Sigmoid colon (tissue), 7 donors: ENCODE data around the gene NEURL2. TPM values are rescaled to one million over a fixed set of nuclear protein-coding genes. Genes with fewer than 3 reads are reported as not detected.

Source experiments
- DNase-seq: peaks from one replicate; pipeline ENCODE4 v3.0.0-alpha.2; 2019
- H3K27ac ChIP-seq, 4 donors: fragments of 200-600 bp; sonication (generic); one replicate each; pipeline ENCODE4 v1.5.1; 2016 to 2019; ENCODE audit warnings: mild to moderate bottlenecking in 1 of 4
- H3K27me3 ChIP-seq, 3 donors: fragments of 200-600 bp; sonication (generic); one replicate each; pipeline ENCODE4 v1.5.1; 2019; ENCODE audit warnings: mild to moderate bottlenecking in 1 of 3
- H3K36me3 ChIP-seq, 4 donors: fragments of 200-600 bp; sonication (generic); one replicate each; pipeline ENCODE4 v1.5.1; 2016 to 2019
- H3K4me1 ChIP-seq, 4 donors: fragments of 200-600 bp; sonication (generic); one replicate each; pipeline ENCODE4 v1.5.1; 2017 to 2019
- H3K4me3 ChIP-seq, 4 donors: fragments of 200-600 bp; sonication (generic); one replicate each; pipeline ENCODE4 v1.5.1; 2017 to 2019; ENCODE audit warnings: mild to moderate bottlenecking in 2 of 4, moderate library complexity in 1 of 4
- H3K9me3 ChIP-seq, 4 donors: fragments of 200-600 bp in 3 of 4; sonication (generic) in 3 of 4; one replicate each; pipeline versions ENCODE4 v1.5.1 to v1.6.1; 2013 to 2019
- EP300 ChIP-seq, 4 donors: sonication (generic); formaldehyde crosslinking; IDR thresholded peaks; one replicate each; pipeline ENCODE4 v1.6.1; 2017; ENCODE audit warnings: antibody characterized with exemption in 4 of 4
- POLR2A ChIP-seq, 2 donors: fragments of 450-650 bp; IDR thresholded peaks; one replicate each; pipeline ENCODE4 v1.6.1; 2016; ENCODE audit warnings: antibody characterized with exemption in 2 of 2, mild to moderate bottlenecking in 2 of 2, moderate library complexity in 2 of 2
- POLR2AphosphoS5 ChIP-seq, 4 donors: sonication (generic); formaldehyde crosslinking; IDR thresholded peaks; one replicate each; pipeline ENCODE4 v1.6.1; 2017; ENCODE audit warnings: antibody characterized with exemption in 4 of 4
- WGBS, 2 donors: extraction: QIAGEN DNeasy Blood & Tissue Kit; methylation state at CpG; one replicate each; pipeline ENCODE4 v1.1.7; 2013; 5-methylcytosine and 5-hydroxymethylcytosine counted together
- intact Hi-C: fragments of 100-400 bp; cut with DNase I; formaldehyde crosslinking; loops from one replicate; pipeline ENCODE4 v1.15.1; 2023
- polyA plus RNA-seq, 3 donors: library from polyadenylated mRNA; stranded (reverse); fragments of 200-250 nt; gene quantifications; one replicate each; pipeline ENCODE4 v1.2.3, GENCODE V29; 2013
- total RNA-seq, 4 donors: library from RNA; depleted of rRNA; stranded (reverse); fragments of >200 nt; gene quantifications; one replicate each; pipeline ENCODE4 v1.1.0, GENCODE V29; 2016
- TF ChIP-seq, protein P1 (sequence below), 4 experiments: fragments of 450-650 bp in 3 of 4; fragments of 200-600 bp in 1 of 4; IDR thresholded peaks; one replicate each; pipeline ENCODE4 v1.5.1; 2016 to 2019; ENCODE audit warnings: antibody characterized with exemption in 4 of 4, mild to moderate bottlenecking in 3 of 4, moderate library complexity in 2 of 4
- donor health status: healthy with polysubstance abuse.
- donor health status: Bipolar disorder and iron deficiency.
- donor health status: healthy.

Gene NEURL2
- total and polyA plus RNA-seq, 7 donors: 1.8 to 25.8 (median 18.9) TPM

DNA sequence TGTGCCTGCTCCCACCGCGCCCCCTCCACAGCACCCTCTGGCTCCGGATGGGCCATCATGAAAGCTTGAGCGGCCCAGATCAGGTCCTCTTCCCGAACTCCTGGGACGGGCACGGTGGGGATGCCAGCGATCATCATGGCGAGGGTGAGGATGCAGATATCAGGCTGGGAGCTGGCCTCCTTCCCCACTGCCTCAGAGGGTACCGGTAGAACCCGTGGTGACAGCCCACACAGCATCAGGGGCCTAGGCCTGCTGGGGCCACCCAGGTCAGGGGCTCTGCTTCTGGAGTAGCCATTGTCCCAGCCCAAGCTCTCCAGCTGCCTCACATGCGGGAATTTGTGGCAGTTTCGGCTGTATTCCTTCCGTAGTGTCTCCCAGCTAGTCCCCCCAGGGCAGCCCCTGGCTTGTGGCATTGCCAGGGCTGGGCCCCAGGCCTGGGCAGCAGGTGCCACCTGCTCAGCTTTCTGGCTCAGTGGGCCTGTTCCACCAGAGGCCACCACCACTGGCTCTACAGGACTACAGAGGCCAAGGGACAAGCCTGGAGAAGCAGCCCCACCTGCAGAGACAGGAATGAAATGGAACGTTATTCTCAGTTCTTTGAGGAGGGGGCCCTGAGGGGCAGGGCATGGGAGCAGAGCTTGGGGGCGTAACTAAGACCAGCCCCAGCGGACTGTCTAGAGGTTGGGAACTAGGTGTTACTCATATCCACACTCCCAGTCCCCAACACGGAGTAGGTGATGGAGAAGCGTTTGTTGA lies 4.2 kb downstream of the NEURL2 start:
- intact Hi-C loops: no loop called here
- peaks cover 6 to 50% (median 12%) of the 10 kb centered on the region in 4 donors for H3K36me3 ChIP-seq
- peaks cover 0 to 33% (median 27%) of the 10 kb centered on the region in 4 donors for H3K4me1 ChIP-seq
- no peak for DNase-seq
- H3K27ac ChIP-seq: no peak overlapping the region
- TF ChIP-seq EP300 (IDR thresholded peaks at IDR 0.05): no peak
- TF ChIP-seq POLR2A (IDR thresholded peaks at IDR 0.05): no peak
- TF ChIP-seq POLR2AphosphoS5 (IDR thresholded peaks at IDR 0.05): no peak
- TF ChIP-seq, protein P1, sequence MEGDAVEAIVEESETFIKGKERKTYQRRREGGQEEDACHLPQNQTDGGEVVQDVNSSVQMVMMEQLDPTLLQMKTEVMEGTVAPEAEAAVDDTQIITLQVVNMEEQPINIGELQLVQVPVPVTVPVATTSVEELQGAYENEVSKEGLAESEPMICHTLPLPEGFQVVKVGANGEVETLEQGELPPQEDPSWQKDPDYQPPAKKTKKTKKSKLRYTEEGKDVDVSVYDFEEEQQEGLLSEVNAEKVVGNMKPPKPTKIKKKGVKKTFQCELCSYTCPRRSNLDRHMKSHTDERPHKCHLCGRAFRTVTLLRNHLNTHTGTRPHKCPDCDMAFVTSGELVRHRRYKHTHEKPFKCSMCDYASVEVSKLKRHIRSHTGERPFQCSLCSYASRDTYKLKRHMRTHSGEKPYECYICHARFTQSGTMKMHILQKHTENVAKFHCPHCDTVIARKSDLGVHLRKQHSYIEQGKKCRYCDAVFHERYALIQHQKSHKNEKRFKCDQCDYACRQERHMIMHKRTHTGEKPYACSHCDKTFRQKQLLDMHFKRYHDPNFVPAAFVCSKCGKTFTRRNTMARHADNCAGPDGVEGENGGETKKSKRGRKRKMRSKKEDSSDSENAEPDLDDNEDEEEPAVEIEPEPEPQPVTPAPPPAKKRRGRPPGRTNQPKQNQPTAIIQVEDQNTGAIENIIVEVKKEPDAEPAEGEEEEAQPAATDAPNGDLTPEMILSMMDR (IDR thresholded peaks at IDR 0.05): no peak
- H3K27me3 ChIP-seq: no peaks in the 10 kb centered on the region
- WGBS, 2 donors: 93 to 94% methylated on average over 19 of the region's 19 CpGs
- no peak overlapping the region for H3K4me3 ChIP-seq
- no peaks in the 10 kb centered on the region for H3K9me3 ChIP-seq

DNA sequence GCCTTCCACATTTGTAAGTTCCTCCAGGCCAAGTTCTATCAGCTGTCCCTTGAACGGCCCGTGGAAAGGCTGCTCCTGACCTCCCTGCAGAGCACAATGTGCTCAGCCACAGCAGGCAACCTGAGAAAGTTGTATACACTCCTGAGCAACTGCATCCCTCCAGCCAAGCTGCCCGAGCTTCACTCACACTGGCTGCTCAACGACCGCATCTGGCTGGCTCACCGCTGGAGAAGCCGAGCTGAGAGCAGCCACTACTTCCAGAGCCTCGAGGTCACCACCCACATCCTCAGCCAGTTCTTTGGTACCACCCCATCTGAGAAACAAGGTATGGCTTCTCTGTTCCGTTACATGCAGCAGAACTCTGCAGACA lies 7.9 kb downstream of the NEURL2 start:
- Histone ChIP-seq H3K9me3 (no peaks in the 10 kb centered on the region), H3K4me1 (peaks cover 0 to 20% (median 12%) of the 10 kb centered on the region in 4 donors), H3K27ac (no peak overlapping the region), H3K4me3 (no peak overlapping the region), H3K27me3 (no peaks in the 10 kb centered on the region), H3K36me3 (peaks cover 6 to 57% (median 14%) of the 10 kb centered on the region in 4 donors)
- intact Hi-C loops: no loop called here
- WGBS, 2 donors: 82 to 89% methylated on average over 9 of the region's 9 CpGs
- no peak for DNase-seq
- no peak for TF ChIP-seq POLR2AphosphoS5 (IDR thresholded peaks at IDR 0.05)
- TF ChIP-seq, protein P1 (IDR thresholded peaks at IDR 0.05): no peak
- no peak for TF ChIP-seq POLR2A (IDR thresholded peaks at IDR 0.05)
- no peak for TF ChIP-seq EP300 (IDR thresholded peaks at IDR 0.05)

DNA sequence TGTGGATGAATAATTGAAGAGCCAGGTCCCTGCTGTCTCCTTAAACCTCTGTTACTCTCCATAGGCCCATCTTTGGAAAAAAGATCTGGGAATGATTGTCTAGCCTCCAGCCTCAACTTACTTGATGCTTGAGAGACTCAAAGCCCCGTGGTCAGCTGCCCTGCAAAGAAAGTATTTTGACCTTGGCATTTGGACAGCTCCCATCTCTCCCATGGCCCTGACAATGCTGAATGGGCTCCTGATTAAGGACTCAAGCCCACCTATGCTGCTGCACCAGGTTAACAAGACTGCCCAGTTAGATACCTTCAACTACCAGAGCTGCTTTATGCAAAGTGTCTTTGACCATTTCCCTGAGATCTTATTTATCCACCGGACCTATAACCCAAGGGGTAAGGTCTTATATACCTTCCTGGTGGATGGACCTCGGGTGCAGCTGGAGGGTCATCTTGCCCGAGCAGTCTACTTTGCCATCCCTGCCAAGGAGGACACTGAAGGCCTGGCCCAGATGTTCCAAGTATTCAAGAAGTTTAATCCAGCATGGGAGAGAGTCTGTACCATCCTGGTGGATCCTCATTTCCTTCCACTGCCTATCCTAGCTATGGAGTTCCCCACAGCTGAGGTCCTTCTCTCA lies 8.4 kb downstream of the NEURL2 start:
- peaks cover 6 to 62% (median 16%) of the 10 kb centered on the region in 4 donors for H3K36me3 ChIP-seq
- no peak overlapping the region for H3K27ac ChIP-seq
- intact Hi-C loops: no loop called here
- H3K9me3 ChIP-seq: no peaks in the 10 kb centered on the region
- H3K27me3 ChIP-seq: no peaks in the 10 kb centered on the region
- no peak for TF ChIP-seq POLR2AphosphoS5 (IDR thresholded peaks at IDR 0.05)
- TF ChIP-seq, protein P1 (IDR thresholded peaks at IDR 0.05): no peak
- TF ChIP-seq POLR2A (IDR thresholded peaks at IDR 0.05): no peak
- no peak for TF ChIP-seq EP300 (IDR thresholded peaks at IDR 0.05)
- 76 to 84% methylated on average over 4 of the region's 4 CpGs for WGBS, 2 donors
- H3K4me1 ChIP-seq: peaks cover 0 to 20% (median 12%) of the 10 kb centered on the region in 4 donors
- DNase-seq: no peak
- H3K4me3 ChIP-seq: no peak overlapping the region

DNA sequence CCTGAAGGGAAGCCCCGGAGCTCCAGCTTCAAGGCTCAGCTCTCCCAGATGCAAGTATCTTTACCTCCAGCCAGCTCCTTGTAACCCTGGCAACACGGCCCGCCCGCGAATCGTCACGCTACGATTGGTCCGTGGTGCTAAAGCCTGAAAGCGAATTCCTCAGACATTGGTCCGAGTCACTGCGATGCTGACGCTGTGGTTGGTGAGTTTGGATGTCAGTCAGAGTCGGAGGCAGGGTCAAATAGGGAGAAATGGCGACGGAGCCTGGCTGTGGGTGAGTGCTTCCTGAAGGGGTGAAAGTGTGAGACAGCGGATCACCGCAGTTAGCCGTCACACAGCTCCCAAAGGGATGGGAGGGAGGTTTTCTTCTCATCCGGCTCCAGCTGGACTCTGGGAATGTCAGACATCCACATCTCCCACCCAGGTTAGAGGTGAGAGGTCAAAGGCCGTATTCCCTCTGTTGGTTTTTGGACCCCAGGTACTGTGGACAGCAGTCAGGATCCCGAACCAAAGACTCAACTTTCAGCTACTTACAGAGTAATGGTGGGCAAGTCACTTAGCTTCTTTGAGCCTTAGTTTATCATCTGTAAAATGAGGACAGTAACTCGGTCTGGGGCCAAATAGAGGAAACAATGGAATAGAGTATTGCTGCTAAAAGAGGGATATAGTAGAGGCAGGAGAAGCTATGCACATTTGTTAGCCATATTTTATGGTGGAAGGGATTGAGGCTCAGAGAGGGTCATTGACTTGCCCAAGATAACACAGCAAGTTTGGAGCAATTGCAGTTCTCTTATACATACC lies 9.8 kb downstream of the NEURL2 start, which contains the start of gene ZSWIM1:
ZSWIM1 (plus strand) TSS at position 240 of the 801 bp plus-strand sequence. CDS start 1,366 bp downstream, outside the sequence.
- intact Hi-C loops: no loop called here

More for the DNA sequence above, 9.8 kb downstream of the NEURL2 start, which contains the start of gene ZSWIM1:
- H3K27ac ChIP-seq: peak within 1 kb of the TSS; percentile 83 to 89 (median 85)
- peaks cover 0 to 20% (median 12%) of the 10 kb centered on the region in 4 donors for H3K4me1 ChIP-seq
- no peaks in the 10 kb centered on the region for H3K27me3 ChIP-seq
- TF ChIP-seq, protein P1 (IDR thresholded peaks at IDR 0.05): no peak
- peak in 1 of 2 donors; percentile 53 for TF ChIP-seq POLR2A (IDR thresholded peaks at IDR 0.05)
- TF ChIP-seq EP300 (IDR thresholded peaks at IDR 0.05): no peak
- peak; percentile 51 to 84 (median 74) for TF ChIP-seq POLR2AphosphoS5 (IDR thresholded peaks at IDR 0.05)
- no peaks in the 10 kb centered on the region for H3K9me3 ChIP-seq
- peak; percentile 100 for DNase-seq
- peaks cover 6 to 60% (median 16%) of the 10 kb centered on the region in 4 donors for H3K36me3 ChIP-seq
- H3K4me3 ChIP-seq: peak within 1 kb of the TSS; percentile 50 to 62 (median 54)
- WGBS, 2 donors: 0 to 1% methylated on average over 23 of the region's 23 CpGs
